ENCODE data around the gene MAPT. TPM values are rescaled to one million over a fixed set of nuclear protein-coding genes. Genes with fewer than 3 reads are reported as not detected.

MAPT gene
- total and polyA plus RNA-seq, 2 of the 13 experiments (the other 11 are each of a cell fraction or from before 2014, with no cell fraction given): 2.1 to 2.8 TPM

DNA sequence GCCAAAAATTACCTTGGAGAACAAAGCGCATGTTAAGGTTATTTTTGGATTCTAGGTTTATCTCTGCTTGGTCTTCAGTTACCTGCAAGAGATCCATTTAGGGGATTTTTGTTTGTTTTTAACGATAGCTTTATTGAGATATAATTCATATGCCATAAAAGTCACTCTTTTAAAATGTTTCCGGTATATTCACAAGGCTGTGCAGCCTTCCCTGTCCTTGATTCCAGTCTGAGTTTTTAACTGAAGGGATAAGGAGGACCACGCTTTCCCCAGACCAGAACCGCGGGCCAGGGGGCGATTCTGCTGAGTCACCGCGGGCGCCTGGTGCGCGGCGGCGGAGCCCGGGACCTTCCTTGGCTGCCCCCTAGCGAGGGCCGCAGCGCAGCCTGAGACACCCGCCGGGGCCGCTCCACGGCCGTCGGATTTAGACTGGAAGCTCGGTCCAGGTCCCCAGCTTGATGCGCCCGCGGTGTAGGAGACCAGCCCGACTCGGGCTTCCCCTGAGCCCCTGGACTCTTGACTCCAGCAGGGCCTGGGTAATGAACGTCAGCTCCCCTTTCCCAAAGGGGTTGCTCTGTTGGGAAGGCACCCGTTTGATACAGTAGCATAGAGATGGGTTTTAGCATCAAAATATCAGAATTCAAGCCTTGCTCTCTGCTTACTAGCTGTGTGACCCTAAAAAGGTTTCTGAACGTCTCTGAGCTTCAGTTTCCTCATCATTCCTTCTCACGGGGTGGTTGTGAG is 54.7 kb downstream of the MAPT start (continued):
- TF ChIP-seq SOX6 (IDR thresholded peaks at IDR 0.05): no peak
- peak; percentile 78 for TF ChIP-seq SOX6 (CRISPR knock-in tag; IDR thresholded peaks at IDR 0.05)
- TF ChIP-seq, protein P1, sequence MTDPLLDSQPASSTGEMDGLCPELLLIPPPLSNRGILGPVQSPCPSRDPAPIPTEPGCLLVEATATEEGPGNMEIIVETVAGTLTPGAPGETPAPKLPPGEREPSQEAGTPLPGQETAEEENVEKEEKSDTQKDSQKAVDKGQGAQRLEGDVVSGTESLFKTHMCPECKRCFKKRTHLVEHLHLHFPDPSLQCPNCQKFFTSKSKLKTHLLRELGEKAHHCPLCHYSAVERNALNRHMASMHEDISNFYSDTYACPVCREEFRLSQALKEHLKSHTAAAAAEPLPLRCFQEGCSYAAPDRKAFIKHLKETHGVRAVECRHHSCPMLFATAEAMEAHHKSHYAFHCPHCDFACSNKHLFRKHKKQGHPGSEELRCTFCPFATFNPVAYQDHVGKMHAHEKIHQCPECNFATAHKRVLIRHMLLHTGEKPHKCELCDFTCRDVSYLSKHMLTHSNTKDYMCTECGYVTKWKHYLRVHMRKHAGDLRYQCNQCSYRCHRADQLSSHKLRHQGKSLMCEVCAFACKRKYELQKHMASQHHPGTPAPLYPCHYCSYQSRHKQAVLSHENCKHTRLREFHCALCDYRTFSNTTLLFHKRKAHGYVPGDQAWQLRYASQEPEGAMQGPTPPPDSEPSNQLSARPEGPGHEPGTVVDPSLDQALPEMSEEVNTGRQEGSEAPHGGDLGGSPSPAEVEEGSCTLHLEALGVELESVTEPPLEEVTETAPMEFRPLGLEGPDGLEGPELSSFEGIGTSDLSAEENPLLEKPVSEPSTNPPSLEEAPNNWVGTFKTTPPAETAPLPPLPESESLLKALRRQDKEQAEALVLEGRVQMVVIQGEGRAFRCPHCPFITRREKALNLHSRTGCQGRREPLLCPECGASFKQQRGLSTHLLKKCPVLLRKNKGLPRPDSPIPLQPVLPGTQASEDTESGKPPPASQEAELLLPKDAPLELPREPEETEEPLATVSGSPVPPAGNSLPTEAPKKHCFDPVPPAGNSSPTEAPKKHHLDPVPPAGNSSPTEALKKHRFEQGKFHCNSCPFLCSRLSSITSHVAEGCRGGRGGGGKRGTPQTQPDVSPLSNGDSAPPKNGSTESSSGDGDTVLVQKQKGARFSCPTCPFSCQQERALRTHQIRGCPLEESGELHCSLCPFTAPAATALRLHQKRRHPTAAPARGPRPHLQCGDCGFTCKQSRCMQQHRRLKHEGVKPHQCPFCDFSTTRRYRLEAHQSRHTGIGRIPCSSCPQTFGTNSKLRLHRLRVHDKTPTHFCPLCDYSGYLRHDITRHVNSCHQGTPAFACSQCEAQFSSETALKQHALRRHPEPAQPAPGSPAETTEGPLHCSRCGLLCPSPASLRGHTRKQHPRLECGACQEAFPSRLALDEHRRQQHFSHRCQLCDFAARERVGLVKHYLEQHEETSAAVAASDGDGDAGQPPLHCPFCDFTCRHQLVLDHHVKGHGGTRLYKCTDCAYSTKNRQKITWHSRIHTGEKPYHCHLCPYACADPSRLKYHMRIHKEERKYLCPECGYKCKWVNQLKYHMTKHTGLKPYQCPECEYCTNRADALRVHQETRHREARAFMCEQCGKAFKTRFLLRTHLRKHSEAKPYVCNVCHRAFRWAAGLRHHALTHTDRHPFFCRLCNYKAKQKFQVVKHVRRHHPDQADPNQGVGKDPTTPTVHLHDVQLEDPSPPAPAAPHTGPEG (CRISPR knock-in tag; IDR thresholded peaks at IDR 0.05): no peak
- TF ChIP-seq TRIM24 (CRISPR knock-in tag; IDR thresholded peaks at IDR 0.05): no peak
- TF ChIP-seq, protein P2, sequence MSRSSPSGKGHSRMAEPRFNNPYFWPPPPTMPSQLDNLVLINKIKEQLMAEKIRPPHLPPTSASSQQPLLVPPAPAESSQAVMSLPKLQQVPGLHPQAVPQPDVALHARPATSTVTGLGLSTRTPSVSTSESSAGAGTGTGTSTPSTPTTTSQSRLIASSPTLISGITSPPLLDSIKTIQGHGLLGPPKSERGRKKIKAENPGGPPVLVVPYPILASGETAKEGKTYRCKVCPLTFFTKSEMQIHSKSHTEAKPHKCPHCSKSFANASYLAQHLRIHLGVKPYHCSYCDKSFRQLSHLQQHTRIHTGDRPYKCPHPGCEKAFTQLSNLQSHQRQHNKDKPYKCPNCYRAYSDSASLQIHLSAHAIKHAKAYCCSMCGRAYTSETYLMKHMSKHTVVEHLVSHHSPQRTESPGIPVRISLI (CRISPR knock-in tag; IDR thresholded peaks at IDR 0.05; ENCODE audit: borderline replicate concordance): peak; percentile 50; the same call in 1 of the 2 replicates
- TF ChIP-seq, protein P3, sequence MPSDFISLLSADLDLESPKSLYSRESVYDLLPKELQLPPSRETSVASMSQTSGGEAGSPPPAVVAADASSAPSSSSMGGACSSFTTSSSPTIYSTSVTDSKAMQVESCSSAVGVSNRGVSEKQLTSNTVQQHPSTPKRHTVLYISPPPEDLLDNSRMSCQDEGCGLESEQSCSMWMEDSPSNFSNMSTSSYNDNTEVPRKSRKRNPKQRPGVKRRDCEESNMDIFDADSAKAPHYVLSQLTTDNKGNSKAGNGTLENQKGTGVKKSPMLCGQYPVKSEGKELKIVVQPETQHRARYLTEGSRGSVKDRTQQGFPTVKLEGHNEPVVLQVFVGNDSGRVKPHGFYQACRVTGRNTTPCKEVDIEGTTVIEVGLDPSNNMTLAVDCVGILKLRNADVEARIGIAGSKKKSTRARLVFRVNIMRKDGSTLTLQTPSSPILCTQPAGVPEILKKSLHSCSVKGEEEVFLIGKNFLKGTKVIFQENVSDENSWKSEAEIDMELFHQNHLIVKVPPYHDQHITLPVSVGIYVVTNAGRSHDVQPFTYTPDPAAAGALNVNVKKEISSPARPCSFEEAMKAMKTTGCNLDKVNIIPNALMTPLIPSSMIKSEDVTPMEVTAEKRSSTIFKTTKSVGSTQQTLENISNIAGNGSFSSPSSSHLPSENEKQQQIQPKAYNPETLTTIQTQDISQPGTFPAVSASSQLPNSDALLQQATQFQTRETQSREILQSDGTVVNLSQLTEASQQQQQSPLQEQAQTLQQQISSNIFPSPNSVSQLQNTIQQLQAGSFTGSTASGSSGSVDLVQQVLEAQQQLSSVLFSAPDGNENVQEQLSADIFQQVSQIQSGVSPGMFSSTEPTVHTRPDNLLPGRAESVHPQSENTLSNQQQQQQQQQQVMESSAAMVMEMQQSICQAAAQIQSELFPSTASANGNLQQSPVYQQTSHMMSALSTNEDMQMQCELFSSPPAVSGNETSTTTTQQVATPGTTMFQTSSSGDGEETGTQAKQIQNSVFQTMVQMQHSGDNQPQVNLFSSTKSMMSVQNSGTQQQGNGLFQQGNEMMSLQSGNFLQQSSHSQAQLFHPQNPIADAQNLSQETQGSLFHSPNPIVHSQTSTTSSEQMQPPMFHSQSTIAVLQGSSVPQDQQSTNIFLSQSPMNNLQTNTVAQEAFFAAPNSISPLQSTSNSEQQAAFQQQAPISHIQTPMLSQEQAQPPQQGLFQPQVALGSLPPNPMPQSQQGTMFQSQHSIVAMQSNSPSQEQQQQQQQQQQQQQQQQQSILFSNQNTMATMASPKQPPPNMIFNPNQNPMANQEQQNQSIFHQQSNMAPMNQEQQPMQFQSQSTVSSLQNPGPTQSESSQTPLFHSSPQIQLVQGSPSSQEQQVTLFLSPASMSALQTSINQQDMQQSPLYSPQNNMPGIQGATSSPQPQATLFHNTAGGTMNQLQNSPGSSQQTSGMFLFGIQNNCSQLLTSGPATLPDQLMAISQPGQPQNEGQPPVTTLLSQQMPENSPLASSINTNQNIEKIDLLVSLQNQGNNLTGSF (CRISPR knock-in tag; IDR thresholded peaks at IDR 0.05): no peak
- peak; percentile 99 for TF ChIP-seq NFE2L2 (IDR thresholded peaks at IDR 0.05; ENCODE audit: low read length)
- TF ChIP-seq ZFP36L1 (CRISPR knock-in tag; IDR thresholded peaks at IDR 0.05): peak; percentile 51; the same call in 1 of the 2 replicates
- TF ChIP-seq ELF4 (CRISPR knock-in tag; IDR thresholded peaks at IDR 0.05; ENCODE audit: borderline replicate concordance): no peak
- TF ChIP-seq, protein P4, sequence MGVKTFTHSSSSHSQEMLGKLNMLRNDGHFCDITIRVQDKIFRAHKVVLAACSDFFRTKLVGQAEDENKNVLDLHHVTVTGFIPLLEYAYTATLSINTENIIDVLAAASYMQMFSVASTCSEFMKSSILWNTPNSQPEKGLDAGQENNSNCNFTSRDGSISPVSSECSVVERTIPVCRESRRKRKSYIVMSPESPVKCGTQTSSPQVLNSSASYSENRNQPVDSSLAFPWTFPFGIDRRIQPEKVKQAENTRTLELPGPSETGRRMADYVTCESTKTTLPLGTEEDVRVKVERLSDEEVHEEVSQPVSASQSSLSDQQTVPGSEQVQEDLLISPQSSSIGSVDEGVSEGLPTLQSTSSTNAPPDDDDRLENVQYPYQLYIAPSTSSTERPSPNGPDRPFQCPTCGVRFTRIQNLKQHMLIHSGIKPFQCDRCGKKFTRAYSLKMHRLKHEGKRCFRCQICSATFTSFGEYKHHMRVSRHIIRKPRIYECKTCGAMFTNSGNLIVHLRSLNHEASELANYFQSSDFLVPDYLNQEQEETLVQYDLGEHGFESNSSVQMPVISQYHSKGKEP (CRISPR knock-in tag; IDR thresholded peaks at IDR 0.05): no peak
- TF ChIP-seq, protein P5, sequence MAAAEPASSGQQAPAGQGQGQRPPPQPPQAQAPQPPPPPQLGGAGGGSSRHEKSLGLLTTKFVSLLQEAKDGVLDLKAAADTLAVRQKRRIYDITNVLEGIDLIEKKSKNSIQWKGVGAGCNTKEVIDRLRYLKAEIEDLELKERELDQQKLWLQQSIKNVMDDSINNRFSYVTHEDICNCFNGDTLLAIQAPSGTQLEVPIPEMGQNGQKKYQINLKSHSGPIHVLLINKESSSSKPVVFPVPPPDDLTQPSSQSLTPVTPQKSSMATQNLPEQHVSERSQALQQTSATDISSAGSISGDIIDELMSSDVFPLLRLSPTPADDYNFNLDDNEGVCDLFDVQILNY (CRISPR knock-in tag; conservative IDR thresholded peaks at IDR 0.05): 0 out of 2 replicates have a peak, but pooled peaks have one; percentile 54
- TF ChIP-seq RELA (CRISPR knock-in tag; IDR thresholded peaks at IDR 0.05): no peak
- no peak; the same call in 1 of the 2 replicates for TF ChIP-seq RFXAP (CRISPR knock-in tag; IDR thresholded peaks at IDR 0.05; ENCODE audit: borderline replicate concordance)
- no peak for TF ChIP-seq ZNF232 (CRISPR knock-in tag; IDR thresholded peaks at IDR 0.05; ENCODE audit: borderline replicate concordance)

Measured in HepG2 (cell line).